M059J (cell line): ENCODE data around the gene PCK2. TPM values are rescaled to one million over a fixed set of nuclear protein-coding genes. Genes with fewer than 3 reads are reported as not detected.

ENCODE experiments used
- DNase-seq: peaks from one replicate; pipeline ENCODE4 v3.0.0-alpha.2; 2012; ENCODE audit warnings: low read depth
- total RNA-seq: library from RNA; depleted of rRNA; stranded (reverse); fragments of >200 nt; shearing (Covaris generic); gene quantifications from 2 replicates; pipeline ENCODE4 v1.2.3, GENCODE V29; 2014

Gene PCK2
- total RNA-seq, 1 experiment from 2014 or later = 15.6 TPM

DNA sequence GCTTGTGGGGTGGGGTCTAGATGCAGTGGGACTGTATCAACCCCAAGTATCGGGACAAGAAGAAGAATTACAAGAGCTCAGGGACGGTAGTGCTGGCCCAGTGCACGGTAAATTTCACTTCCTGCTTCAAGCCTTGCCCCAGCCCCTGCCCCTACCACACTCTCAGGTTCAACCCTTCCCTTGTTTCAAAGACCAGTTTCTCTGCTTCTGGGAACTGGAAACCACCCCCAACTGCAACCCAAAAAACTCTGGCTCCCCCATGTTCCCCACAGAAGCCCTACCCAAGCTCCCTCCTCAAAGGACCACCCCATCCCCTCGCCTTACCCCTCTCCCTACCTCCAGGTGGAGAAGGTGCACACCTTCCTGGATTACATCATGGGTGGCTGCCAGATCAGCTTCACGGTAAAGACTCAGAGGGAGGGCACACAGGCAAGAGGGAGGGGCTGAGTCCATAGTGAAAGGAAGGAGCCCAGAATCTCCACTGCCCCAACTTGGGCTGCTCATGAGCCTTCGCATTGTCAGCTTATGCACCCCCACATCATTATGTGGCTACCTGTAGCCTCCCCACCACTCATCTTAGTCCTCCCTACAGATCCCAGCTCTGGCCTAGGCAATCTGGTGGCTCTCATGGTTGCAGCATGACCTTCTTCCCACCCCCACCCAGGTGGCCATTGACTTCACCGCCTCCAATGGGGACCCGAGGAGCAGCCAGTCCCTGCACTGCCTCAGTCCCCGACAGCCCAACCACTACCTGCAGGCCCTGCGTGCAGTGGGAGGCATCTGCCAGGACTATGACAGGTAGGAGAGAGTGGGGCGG lies 18.4 kb upstream of the PCK2 start:
- no peak for DNase-seq

DNA sequence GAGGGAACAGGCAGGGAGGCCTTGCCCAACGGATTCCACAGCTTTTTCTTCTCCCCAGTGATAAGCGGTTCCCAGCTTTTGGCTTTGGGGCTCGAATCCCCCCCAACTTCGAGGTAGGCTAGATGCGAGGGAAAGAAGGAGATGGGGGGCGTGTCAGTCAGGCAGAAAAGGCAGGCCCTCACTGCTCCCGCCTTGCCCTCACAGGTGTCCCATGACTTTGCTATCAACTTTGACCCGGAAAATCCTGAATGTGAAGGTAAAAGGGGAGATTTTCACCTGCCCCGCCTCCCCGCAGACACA lies 17.9 kb upstream of the PCK2 start:
- no peak for DNase-seq

DNA sequence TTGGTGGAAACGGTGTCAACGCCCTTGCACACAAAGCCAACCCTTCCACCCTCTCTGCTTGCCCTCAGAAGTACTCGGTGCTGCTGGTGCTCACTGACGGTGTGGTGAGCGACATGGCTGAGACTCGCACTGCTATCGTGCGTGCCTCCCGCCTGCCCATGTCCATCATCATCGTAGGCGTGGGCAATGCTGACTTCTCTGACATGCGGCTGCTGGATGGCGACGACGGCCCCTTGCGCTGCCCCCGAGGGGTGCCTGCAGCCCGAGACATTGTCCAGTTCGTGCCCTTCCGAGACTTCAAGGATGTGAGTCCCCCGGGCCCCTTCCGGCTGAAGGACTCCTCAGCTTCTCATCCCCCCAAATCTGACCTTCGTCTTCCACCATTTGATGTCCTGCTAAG lies 17.0 kb upstream of the PCK2 start:
- DNase-seq = no peak

DNA sequence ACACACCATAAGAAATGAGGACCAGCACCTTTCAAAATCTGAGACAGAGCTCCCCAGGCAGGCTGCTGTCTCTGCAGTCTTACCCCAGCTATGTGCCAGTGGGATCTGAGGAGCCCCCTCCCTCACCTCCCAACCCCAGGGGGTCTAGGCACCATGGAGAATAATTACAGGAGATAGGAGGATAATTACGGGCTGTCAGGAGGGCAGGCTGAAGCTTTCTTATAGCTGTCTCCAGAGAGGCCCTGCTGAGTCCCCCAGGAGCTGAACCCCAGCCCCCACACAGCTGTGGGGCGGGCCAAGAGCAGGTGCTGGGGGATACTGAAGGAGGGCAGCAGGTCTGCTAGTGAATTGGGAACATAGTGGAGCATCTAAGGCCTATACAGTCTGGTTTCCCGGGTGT lies 16.0 kb upstream of the PCK2 start:
- DNase-seq = no peak

DNA sequence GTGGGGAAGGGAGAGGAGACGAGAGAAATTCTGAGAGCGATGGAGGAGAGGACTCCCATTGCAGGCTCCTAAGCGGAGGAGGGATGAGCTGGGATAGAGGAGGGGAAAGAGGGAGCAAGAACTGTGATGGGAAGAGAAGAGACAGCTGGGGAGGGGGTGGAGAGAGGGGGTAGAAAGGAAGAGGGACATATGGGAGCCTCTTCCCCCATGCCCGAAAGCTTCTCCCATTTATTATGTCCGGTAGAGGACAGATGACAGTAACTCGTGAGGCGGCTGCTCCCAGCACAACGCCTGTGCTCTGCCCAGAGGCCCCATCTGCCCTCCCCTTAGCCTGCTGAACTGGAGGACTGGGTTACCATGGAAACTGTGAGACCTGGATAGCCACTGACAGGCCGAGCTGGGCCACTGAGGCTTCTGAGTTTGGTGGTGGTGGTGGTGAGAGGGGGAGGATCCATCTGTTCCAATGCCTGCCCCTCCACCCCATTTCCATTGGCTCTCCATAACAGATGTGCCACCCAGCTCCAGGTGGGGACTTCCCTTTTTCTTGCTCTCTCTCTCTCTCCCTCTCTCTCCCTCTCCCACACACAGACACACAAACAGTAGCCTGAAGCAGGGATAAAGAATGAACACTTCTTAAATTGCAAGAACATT lies 14.5 kb upstream of the PCK2 start:
- DNase-seq = no peak

DNA sequence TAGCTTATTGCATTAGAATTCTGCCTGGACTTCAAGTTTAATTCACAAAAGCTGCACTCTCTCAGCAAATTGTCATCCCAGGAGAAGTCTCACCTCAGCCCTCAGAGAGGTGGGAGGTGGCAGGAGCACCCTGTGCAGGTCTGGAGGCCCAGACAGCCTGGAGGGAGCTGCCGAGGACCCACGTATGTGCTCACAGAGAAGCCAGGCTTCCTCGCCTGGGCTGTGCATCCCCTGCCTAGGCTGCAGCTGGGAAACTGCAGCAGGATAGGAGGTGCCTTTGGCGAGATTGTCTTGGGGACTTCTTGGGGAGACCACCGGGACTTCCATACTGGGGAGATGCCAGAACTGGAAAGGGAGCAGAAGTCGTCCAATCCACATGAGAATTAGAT lies 14.0 kb upstream of the PCK2 start:
- no peak for DNase-seq

DNA sequence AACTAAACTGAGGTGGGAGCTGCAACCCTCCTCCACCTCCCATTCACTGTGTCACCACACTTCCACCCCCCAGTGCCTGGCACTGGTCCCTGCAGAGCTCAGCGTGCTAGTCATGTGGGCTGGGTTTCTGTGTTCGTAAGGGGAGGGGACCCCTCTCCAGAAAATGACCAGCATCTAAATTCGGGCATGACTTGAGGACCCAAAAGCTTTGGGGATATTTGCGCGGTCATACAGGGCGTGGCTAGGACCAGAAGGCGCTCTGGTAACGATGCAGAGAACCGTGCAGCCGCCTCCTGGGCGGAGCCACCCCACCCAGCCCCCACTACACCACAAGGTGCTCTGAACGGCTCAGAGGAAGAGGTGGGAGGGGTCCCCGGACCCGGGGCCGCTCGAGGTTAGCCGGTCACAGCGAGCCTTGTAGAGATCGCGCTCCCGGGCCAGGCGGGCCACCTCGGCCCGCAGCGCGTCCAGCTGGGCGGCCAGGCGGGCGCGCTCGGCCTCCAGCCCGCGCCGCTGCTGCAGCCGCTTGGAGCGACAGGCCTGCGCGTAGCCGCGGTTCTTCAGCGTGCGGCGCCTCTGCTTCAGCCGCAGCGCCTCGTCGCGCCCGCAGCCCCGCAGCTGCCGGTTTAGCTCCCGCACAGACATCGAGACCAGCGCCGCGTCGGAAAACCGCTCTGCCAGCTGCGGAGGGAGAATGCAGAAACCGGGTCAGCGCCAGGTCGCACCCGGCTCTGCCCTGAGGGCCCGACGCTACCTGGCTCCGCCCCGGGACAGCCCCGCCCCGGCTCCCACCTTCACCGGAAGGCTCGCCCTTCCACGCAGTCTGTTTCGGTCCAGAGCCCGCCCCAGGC lies 13.0 kb upstream of the PCK2 start:
- peak; percentile 33 for DNase-seq

DNA sequence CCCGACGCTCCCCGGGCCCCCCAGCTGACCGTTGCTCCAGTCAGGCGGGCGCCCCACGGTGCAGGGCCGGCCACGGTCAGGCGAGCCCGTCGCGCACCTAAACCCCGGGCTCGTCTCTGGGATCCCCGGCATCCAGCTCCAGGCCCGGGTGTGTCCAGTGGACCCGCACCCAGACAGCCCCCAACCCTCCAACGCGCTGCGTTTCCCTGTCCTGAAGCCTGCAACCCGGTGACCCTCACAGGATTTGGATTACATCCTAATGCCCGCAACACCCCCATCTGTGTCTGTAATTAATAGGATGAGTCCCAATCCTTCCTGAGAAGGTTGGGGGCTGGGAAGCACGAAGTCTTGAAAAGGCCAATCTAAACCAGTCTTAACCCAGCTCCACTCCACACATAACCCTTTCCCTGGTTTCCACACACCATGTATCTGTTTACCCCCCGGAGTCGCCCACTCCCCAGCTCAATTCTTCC lies 12.3 kb upstream of the PCK2 start:
- no peak for DNase-seq

DNA sequence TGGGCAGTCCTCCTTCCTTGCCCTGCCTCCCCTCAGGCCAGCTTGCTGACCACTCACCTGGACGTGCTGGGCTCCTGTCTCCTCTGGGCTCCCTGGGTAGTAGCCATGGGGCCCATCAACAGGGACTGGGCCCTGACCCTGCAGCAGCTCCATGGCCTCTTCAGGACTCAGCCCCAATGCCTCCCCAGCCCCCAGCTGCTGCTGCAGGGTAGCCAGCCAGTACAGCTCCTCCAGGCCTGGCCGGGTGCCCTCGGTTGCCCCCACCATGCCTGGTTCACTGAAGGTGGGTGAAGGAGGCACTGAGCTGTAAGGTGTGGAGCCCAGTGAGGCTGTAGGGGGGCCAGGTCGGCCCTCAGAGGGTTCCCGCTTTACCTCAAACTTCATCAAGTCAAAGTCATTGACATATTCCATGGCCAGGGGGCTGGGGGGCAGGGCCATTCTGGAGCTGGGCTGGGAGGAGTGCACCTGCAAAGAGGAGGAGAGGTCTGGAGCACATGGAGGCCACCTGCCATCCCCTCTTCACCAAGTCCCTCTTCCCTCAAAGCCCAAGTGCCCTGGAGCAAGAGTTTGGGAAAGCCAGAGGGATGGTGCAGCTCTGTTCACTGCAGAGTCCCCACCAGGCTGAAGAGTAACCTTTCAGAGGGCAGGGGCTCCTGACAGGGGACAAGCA lies 11.6 kb upstream of the PCK2 start:
- DNase-seq = no peak

DNA sequence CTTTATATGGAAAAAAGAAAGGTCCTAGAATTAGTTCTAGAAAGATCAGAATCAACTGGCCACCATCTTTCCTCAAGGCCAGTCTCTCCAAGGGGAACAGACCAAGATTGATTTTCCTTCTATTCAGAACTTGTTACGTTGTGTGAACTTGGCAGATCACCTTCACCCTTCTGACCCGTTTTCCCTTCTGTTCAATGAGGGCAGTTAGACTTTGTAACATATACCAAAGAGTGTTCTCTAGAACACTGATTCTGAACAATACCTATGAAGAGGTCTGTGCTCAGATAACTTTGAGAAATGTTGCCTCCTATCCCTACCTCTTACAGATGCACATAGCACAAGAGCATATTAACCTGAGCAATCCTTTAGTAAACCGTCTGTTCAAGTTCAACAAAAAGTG lies 10.6 kb upstream of the PCK2 start:
- DNase-seq = no peak

DNA sequence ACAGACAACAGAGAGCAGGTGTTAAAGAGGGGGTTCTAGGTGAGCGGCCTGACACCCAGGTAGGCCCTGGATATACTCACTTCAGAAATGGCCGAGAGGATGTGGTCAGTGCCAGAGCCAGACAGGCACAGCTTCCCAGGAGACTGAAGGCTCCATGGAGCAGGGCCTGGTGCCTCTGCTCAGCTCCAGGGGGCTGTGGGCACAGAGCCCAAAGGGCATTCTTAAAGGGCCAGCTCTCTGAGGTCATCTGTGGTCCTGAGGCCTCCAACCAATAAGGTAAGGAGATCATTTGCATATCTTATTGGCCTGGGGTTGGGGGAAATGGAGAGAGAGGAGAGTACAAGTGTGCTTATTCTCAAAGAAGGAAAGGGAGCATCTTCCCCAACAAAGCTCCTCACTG lies 9.7 kb upstream of the PCK2 start:
- DNase-seq = no peak

DNA sequence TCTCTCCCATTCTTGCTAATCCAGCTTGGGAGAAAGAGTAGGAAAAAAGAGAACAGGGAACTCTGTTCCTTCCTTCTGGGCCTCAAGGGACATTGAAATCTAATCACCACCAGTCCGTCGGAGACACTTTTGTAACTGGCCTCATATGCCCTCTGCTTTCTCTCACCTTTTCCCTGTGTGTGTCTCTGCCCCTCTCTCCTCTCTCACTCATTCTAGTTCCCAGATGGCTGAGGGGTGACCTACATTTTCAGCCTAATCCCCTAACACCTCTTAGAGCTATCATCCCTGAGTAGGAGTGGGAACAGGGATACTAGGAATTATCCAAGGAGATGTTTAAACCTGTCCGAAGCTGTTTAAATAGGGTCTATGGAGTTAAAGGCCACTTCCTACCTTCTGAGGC lies 8.9 kb upstream of the PCK2 start:
- no peak for DNase-seq

DNA sequence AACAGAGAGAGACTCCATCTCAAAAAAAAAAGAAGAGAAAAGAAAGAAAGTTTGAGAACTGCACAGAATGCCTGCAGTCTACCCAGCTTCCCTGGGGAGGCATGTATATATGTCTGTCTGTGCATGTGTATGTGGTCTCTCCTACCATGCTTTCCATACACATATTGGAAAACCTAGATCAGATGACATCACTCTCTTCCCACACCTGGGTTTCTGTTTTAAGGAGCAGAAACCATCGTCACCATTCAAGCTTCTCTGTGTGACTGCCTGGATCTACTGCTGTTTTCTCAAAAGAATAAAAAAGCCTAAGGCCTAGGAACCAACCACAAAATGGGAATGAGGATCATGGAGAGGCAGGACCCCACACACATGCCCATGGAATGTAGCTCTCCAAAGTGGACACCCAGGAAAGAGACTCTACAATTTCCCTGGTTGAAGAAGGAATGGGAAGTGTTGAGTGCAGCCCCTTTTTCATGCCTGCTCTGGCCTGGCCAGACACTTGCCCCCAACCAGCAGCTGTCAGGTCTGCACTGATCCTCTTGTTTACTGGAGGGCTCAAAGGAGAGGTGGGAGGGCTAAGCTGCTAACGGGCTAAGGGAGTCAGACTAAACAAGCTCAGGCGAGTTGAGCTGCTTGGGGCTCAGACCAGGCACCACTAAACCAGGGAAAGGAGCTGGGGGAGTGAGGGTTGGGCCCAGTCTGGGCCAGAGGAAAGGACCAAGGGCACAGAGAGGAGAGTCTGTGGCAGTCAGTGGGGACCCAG lies 7.7 kb upstream of the PCK2 start:
- no peak for DNase-seq

DNA sequence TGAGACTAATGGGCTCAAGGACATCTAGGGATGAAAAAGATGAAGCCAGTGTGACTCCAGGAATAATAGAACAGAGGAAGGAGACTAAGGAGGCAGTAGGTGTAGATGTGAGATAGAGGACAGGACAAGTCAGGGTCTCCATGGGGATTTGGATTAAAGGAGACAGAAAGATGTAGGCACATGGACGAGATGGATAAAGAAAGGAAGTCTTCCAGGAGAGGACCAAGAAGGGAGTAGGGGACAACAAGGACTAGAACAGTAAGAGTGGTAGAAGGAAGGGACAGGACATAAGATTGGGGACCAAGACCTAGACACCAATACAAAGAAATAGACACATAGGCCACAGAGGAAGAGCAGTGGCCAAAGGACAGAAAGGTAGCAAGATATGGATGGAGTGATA lies 7.1 kb upstream of the PCK2 start:
- no peak for DNase-seq

DNA sequence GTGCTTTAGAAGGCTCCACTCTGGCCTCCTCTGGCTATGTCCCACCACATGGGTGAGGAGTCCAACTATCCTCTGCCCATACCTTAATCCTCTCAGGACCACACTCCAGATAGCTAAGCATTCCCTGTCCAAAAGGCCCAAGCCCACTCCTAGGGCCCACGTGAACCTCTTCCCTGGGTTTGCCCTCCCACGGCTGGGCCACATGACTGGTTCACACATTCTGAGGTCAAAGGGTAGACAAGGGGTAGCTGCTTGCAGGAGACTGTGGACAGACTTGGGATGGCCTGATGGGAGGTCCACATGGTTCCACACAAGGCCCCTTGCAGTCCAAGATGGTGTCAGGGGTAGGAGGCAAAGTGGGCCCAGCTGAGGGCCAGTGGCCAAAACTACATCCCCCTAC lies 6.0 kb upstream of the PCK2 start:
- DNase-seq = no peak

DNA sequence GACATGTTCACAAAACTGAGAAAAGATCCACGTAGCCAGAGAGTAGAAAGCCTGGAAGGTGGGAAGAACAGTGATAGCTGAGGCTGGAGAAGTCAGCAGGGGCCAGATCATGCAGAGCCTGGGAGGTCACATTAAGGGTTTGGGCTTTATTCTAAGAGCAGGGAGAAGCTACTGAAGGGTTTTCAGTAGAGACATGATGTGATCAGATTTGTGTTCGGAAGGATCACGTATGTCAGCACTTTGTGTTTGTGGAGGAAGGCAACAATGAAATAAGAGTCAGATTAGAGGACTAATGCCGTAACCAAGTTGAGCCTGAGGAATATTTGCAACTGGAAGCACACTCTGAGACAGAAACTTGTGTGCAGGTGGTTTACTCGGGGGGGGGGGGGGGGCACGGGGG lies 4.2 kb upstream of the PCK2 start:
- DNase-seq = no peak

DNA sequence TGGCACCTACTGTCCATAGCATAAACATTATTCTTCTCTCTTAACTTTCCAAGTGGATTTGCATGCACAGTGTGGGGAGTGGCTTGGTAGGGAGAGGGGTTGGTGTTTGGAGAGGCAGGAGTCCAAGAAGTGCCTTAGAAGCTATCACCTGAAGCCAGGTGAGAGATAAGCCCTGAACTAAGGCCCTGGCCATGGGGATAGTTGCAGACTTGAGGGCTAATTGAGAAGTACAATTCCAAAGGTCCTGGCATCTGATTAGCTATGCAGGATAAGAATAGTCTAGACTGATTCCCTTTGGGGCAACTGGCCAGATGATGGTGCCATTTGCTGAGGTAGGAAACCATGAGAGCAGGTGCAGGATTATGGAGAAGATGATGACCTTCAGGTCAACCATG lies 2.0 kb upstream of the PCK2 start:
- DNase-seq = no peak

DNA sequence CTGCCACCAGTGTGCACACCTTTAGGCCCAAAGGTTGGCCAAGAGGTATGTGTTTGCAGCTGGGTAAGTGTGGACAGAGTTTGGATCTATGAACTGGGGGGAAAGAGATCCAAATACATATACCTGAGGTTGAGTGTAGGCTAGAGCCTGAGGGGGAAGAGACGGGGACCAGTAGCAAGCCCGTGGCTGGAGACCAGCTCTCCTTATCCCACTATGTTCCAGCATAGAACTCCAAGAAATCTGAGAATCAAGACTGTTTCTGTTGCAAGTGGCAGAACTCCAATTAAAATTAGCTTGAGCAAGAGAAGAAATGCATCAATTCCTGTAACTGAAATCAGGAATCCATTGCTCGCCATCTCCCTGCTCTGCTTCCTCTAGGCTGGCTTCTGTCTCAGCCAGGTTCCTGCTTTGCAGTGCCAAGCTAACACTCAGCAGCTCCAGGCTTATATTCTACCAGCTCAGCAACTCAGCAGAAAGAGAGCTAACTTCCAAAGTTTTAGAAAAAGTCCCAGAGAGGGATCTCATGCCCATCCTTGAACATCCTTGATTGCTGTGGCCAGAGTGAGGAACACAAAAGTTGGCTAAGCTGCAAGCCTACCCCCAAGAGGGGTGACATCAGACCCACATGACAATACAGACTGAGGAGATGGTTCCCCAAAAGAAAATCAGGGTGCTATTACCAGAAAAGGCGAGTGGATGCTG lies 1.5 kb upstream of the PCK2 start:
- no peak for DNase-seq

DNA sequence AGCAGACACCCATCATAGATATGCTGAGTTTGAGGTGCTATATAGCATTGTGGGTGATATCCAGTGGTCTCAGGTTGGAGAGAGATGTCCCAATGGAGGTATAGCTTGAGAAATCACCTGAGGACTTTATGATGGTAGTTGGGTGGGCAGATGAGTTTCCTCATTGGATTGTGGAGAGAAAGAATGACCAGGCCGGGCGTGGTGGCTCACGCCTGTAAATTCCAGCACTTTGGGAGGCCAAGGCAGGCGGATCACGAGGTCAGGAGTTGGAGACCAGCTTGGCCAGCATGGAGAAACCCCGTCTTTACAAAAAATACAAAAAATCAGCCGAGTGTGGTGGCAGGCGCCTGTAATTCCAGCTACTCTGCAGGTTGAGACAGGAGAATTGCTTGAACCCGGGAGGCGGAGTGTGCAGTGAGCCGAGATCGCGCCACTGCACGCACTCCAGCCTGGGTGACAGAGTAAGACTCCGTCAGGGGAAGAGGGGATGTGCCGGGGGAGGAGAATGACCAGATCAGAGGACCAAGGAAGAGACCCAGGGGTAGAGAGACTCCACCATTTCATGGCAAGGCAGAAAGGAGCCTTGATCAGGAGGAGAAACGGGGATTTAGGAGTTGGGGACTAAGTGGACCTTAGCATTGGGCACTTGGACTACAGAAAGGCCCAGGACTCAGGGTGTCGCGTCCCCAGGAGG lies 757 bp upstream of the PCK2 start:
- DNase-seq = no peak

DNA sequence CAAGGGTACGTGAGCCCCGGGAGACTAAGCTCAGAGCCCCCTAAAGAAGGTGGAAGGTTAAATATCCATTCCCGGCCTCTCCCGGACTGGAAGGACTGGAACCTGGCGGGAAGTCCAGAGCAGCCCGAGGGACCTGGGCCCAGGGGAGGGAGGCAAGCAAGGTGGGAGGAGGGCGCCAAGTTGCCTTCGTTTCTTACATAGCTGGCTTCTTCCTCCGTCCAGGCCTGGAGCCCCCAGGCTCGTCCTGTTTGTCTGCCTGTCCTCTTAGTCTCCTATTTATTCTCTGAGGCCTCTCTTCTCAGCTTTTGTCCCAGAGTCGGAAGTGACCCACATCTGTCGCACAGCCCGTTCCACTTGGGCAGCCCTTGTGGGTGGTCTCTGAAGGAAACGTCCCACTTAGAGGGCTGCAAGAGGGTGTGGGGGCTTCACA lies 745 bp downstream of the PCK2 start:
- DNase-seq = no peak
